ENCODE results near the gene SVIL.

SVIL gene

DNA sequence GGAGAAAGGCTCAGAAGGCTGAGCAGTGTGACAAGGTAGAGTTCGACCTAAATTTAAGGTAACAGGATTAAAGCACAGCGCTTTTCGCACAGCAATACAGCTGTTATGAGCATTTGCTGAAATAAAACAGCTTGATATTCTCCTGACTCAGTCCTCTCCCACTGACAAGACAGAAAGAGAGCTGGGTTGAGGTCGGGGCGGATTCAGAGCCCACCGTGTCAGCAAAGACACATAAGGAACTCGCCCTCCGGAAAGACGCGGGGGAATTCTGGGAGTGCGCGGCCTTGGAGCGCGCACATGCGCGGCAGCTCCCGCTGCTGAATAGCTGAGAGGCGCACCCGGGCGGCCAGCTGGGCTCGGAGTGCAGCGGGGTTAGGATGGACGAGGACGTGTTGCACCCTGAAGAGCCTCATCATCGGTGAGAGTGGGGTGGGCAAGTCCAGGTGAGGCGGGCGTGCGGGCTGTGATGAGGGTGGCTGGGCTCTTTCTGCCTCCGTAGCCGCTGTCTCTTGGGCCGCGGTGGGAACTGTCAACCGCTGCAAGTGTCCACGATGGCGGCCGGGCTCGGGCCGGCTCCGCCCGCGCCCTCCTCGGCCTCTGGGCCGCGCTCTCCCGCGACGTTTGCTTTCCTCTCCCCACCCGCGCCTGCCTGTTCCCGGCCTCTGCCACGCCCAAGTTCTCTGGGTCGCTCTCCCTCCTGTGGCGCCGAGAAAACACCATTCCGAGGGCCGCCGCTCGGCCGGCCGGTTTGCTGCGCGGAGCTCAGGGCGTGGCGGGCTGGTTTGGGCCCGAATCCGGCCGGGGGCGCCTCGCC lies 225.3 kb downstream of the SVIL start:
- peak; percentile 11 to 47 (median 17) for DNase-seq

GRCh38 chr10:29408847-29409240 lies 225.9 kb downstream of the SVIL start:
- no peak for DNase-seq
